LNCaP clone FGC (cell line): ENCODE data around the gene IFITM10.

Experiments used
- DNase-seq: peaks from one replicate; pipeline ENCODE4 v3.0.0-alpha.2; 2011; ENCODE audit warnings: low read depth
- H3K4me3 ChIP-seq: 2 replicates; pipeline ENCODE4 v1.5.1; 2011; ENCODE audit warnings: mild to moderate bottlenecking, low read depth, low read length, control low read depth
- TF ChIP-seq, protein P1 (sequence below): IDR thresholded peaks from 2 replicates; pipeline ENCODE4 v1.5.1; 2012; ENCODE audit warnings: mild to moderate bottlenecking; ENCODE audit not compliant: control insufficient read depth, insufficient read depth; ENCODE audit errors: extremely low read depth

IFITM10 gene

GRCh38 chr11:1750481-1750839, at the start of gene IFITM10:
TSS of gene IFITM10 (minus strand) at chr11:1750595. CDS start at chr11:1750442, 153 bp downstream.
- no peak for DNase-seq
- TF ChIP-seq, protein P1, sequence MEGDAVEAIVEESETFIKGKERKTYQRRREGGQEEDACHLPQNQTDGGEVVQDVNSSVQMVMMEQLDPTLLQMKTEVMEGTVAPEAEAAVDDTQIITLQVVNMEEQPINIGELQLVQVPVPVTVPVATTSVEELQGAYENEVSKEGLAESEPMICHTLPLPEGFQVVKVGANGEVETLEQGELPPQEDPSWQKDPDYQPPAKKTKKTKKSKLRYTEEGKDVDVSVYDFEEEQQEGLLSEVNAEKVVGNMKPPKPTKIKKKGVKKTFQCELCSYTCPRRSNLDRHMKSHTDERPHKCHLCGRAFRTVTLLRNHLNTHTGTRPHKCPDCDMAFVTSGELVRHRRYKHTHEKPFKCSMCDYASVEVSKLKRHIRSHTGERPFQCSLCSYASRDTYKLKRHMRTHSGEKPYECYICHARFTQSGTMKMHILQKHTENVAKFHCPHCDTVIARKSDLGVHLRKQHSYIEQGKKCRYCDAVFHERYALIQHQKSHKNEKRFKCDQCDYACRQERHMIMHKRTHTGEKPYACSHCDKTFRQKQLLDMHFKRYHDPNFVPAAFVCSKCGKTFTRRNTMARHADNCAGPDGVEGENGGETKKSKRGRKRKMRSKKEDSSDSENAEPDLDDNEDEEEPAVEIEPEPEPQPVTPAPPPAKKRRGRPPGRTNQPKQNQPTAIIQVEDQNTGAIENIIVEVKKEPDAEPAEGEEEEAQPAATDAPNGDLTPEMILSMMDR: no peak
- no peak within 1 kb of the TSS for H3K4me3 ChIP-seq

DNA sequence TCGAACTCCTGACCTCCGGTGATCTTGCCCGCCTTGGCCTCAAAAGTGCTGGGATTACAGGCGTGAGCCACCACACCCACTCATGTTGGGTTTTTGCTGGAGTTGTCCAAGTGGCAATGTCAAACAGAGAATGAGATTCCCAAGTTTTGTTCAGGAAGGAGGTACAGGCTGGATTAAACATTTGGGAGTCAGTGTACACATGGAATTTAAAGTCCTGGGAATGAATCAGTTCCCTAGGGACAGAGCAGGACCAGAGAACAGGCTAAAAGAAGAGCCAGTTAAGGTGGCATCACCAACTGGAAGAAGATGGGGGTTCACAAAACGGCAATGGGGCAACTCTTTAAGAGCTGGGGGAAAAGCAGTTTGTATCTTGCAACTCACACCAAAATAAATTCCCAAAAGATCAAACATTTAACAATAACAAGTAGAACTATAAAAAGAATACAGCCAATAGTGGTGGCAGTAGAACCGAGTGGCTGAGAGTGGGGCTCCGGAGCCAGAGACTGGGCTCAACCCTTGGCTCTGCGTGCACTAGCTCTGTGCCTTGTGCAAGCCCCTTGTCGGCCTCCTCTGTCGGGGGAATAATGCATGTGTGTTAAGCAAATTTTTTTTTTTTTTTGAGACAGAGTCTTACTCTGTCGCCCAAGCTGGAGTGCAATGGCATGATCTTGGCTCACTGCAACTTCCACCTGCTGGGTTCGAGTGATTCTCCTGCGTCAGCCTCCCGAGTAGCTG, 47.2 kb upstream of the IFITM10 start:
- no peak for DNase-seq
- H3K4me3 ChIP-seq: no peak overlapping the region
- TF ChIP-seq, protein P1: no peak

GRCh38 chr11:1796413-1797011, 46.1 kb upstream of the IFITM10 start:
- no peak for DNase-seq
- TF ChIP-seq, protein P1: no peak
- H3K4me3 ChIP-seq: no peak overlapping the region

DNA sequence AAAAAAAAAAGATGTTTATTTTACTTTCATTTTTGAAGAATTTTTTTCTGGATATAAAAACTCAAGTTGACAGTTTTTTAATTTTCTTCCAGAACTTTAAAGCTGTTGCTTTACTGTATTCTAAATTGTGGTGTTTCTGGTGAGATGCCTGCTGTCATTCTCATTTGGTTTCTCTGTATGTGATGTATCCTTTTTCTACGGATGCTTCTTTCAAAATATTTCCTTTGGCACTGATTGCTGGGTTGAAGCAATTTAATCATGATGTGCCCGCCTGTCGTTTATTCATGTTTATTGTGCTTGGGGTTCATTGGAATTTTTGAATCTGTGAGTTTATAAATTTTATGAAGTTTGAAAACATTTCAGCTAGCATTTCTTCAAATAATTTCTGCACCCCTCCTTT, 42.7 kb upstream of the IFITM10 start:
- no peak overlapping the region for H3K4me3 ChIP-seq
- TF ChIP-seq, protein P1: no peak
- DNase-seq: no peak

DNA sequence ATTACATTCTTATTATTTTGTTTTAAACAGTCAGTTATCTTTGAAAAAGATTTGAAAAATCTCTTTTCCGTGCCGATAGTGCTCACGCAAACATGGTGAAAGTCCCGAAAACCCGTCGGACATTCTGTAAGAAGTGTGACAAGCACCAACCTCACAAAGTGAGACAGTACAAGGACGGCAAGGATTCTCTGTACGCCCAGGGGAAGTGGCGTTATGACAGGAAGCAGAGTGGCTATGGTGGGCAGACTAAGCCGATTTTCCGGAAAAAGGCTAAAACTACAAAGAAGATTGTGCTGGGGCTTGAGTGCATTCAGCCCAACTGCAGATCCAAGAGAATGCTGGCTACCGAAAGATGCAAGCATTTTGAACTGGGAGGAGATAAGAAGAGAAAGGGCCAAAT, 42.1 kb upstream of the IFITM10 start:
- DNase-seq: no peak
- H3K4me3 ChIP-seq: no peak overlapping the region
- TF ChIP-seq, protein P1: no peak

DNA sequence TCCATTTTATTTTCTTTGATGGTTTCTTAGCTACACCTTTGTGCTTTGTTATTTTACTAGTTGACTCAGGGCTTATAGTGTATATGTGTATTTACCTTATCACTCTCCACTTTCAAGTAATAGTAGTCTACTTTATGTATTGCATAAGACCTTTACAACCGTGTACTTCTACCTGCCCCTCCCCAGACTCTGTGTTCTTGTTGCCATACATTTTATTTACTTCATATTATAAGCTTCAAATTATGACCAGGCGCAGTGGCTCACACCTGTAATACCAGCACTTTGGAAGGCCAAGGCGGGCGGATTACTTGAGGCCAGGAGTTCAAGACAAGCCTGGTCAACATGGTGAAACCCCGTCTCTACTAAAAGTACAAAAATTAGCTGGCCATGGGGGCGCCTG, 41.5 kb upstream of the IFITM10 start:
- no peak overlapping the region for H3K4me3 ChIP-seq
- TF ChIP-seq, protein P1: no peak
- DNase-seq: peak; percentile 6

DNA sequence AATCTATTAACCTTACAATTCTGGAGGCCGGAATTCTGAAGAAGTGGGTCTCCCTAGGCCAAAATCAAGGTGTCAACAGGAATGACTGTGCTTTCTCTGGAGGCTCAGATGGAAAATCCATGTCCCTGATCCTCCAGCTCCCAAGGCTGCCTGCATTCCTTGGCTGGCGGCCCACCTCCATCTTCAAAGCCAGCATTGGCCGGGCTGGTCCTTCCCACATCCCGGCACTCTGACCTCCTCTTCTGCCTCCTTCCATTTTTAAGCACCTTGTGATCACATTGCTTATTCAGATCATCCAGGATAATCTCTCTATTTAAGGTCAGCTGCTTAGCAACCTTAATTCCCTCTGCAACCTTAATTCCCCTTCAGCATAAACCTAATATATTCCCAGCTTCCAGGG, 36.1 kb upstream of the IFITM10 start:
- H3K4me3 ChIP-seq: no peak overlapping the region
- no peak for DNase-seq
- TF ChIP-seq, protein P1: no peak
